ENCODE data around the gene FOXP1.

FOXP1 gene

GRCh38 chr3:71143493-71143892, 440.0 kb downstream of the FOXP1 start:
- no peak for TF ChIP-seq JUND (IDR thresholded peaks at IDR 0.05; ENCODE audit: low read depth)
- in situ Hi-C loops (cut with HindIII; ENCODE audit: low pct_unique_long_range_greater_than_20kb, low sequenced_read_pairs) = no loop called here
- no peak for DNase-seq (ENCODE audit: low read depth in 1 of 2, low spot score in 1 of 2)

GRCh38 chr3:71142441-71143161, 440.9 kb downstream of the FOXP1 start:
- in situ Hi-C loops (cut with HindIII; ENCODE audit: low pct_unique_long_range_greater_than_20kb, low sequenced_read_pairs) = no loop called here
- DNase-seq (ENCODE audit: low read depth in 1 of 2, low spot score in 1 of 2) = peak in 1 of 2 experiments; percentile 7
- no peak for TF ChIP-seq JUND (IDR thresholded peaks at IDR 0.05; ENCODE audit: low read depth)

- in situ Hi-C loops (cut with HindIII; ENCODE audit: low pct_unique_long_range_greater_than_20kb, low sequenced_read_pairs) = no loop called here
- no peak for TF ChIP-seq JUND (IDR thresholded peaks at IDR 0.05; ENCODE audit: low read depth)
- no peak for DNase-seq (ENCODE audit: low read depth in 1 of 2, low spot score in 1 of 2)
Measured at GRCh38 chr3:71140477-71140876, 443.1 kb downstream of the FOXP1 start.

GRCh38 chr3:71139496-71139895, 444.0 kb downstream of the FOXP1 start:
- TF ChIP-seq JUND (IDR thresholded peaks at IDR 0.05; ENCODE audit: low read depth) = no peak
- in situ Hi-C loops (cut with HindIII; ENCODE audit: low pct_unique_long_range_greater_than_20kb, low sequenced_read_pairs) = no loop called here
- DNase-seq (ENCODE audit: low read depth in 1 of 2, low spot score in 1 of 2) = no peak

GRCh38 chr3:71138410-71138809, 445.1 kb downstream of the FOXP1 start:
- in situ Hi-C loops (cut with HindIII; ENCODE audit: low pct_unique_long_range_greater_than_20kb, low sequenced_read_pairs) = no loop called here
- TF ChIP-seq JUND (IDR thresholded peaks at IDR 0.05; ENCODE audit: low read depth) = no peak
- no peak for DNase-seq (ENCODE audit: low read depth in 1 of 2, low spot score in 1 of 2)

- TF ChIP-seq JUND (IDR thresholded peaks at IDR 0.05; ENCODE audit: low read depth) = no peak
- no peak for DNase-seq (ENCODE audit: low read depth in 1 of 2, low spot score in 1 of 2)
- in situ Hi-C loops (cut with HindIII; ENCODE audit: low pct_unique_long_range_greater_than_20kb, low sequenced_read_pairs) = no loop called here
Measured at GRCh38 chr3:71136276-71136675, 447.3 kb downstream of the FOXP1 start.

GRCh38 chr3:71135373-71136088, 448.0 kb downstream of the FOXP1 start:
- in situ Hi-C loops (cut with HindIII; ENCODE audit: low pct_unique_long_range_greater_than_20kb, low sequenced_read_pairs) = no loop called here
- DNase-seq (ENCODE audit: low read depth in 1 of 2, low spot score in 1 of 2) = no peak
- no peak for TF ChIP-seq JUND (IDR thresholded peaks at IDR 0.05; ENCODE audit: low read depth)

GRCh38 chr3:71134521-71134920, 449.0 kb downstream of the FOXP1 start:
- in situ Hi-C loops (cut with HindIII; ENCODE audit: low pct_unique_long_range_greater_than_20kb, low sequenced_read_pairs) = no loop called here
- no peak for TF ChIP-seq JUND (IDR thresholded peaks at IDR 0.05; ENCODE audit: low read depth)
- no peak for DNase-seq (ENCODE audit: low read depth in 1 of 2, low spot score in 1 of 2)

GRCh38 chr3:71133865-71134264, 449.7 kb downstream of the FOXP1 start:
- TF ChIP-seq JUND (IDR thresholded peaks at IDR 0.05; ENCODE audit: low read depth) = no peak
- no peak for DNase-seq (ENCODE audit: low read depth in 1 of 2, low spot score in 1 of 2)
- in situ Hi-C loops (cut with HindIII; ENCODE audit: low pct_unique_long_range_greater_than_20kb, low sequenced_read_pairs) = no loop called here

- in situ Hi-C loops (cut with HindIII; ENCODE audit: low pct_unique_long_range_greater_than_20kb, low sequenced_read_pairs) = no loop called here
- DNase-seq (ENCODE audit: low read depth in 1 of 2, low spot score in 1 of 2) = no peak
- TF ChIP-seq JUND (IDR thresholded peaks at IDR 0.05; ENCODE audit: low read depth) = no peak
Measured at GRCh38 chr3:71132995-71133730, 450.4 kb downstream of the FOXP1 start.

GRCh38 chr3:71131375-71132314, 451.9 kb downstream of the FOXP1 start:
- TF ChIP-seq JUND (IDR thresholded peaks at IDR 0.05; ENCODE audit: low read depth) = no peak
- no peak for DNase-seq (ENCODE audit: low read depth in 1 of 2, low spot score in 1 of 2)
- in situ Hi-C loops (cut with HindIII; ENCODE audit: low pct_unique_long_range_greater_than_20kb, low sequenced_read_pairs) = no loop called here
